PFSK-1 (cell line): ENCODE measurements around the gene DHX15.

Experiments used
- FOXP2 ChIP-seq: optimal IDR thresholded peaks from 2 replicates; pipeline ENCODE3; 2011; ENCODE audit warnings: borderline replicate concordance, control low read depth, inconsistent platforms; ENCODE audit not compliant: insufficient read depth; ENCODE audit errors: extremely low read length, extremely low read depth
- POLR2AphosphoS5 ChIP-seq: IDR thresholded peaks from 2 replicates; pipeline ENCODE4 v1.6.1; 2012; ENCODE audit warnings: low read depth, mild to moderate bottlenecking, control low read depth, low read length, moderate library complexity
- SIN3A ChIP-seq: IDR thresholded peaks from 2 replicates; pipeline ENCODE4 v1.6.1; 2012; ENCODE audit warnings: mild to moderate bottlenecking, low read length, moderate library complexity, borderline replicate concordance; ENCODE audit not compliant: insufficient read depth
- TAF1 ChIP-seq: IDR thresholded peaks from 2 replicates; pipeline ENCODE4 v1.6.1; 2012; ENCODE audit warnings: low read length, control low read depth, borderline replicate concordance; ENCODE audit not compliant: insufficient read depth
- TF ChIP-seq, protein P1 (sequence below), 2 experiments: IDR thresholded peaks; 2 replicates each; pipeline versions ENCODE4 v1.6.1 to v1.8.0; 2011 to 2012; ENCODE audit warnings: low read depth in 2 of 2, low read length in 2 of 2, control low read depth in 1 of 2, inconsistent platforms in 1 of 2, mild to moderate bottlenecking in 1 of 2, moderate library complexity in 1 of 2; ENCODE audit not compliant: insufficient read depth in 1 of 2

The DHX15 gene

GRCh38 chr4:24598025-24598424 is 13.7 kb upstream of the DHX15 start:
- TF ChIP-seq, protein P1, sequence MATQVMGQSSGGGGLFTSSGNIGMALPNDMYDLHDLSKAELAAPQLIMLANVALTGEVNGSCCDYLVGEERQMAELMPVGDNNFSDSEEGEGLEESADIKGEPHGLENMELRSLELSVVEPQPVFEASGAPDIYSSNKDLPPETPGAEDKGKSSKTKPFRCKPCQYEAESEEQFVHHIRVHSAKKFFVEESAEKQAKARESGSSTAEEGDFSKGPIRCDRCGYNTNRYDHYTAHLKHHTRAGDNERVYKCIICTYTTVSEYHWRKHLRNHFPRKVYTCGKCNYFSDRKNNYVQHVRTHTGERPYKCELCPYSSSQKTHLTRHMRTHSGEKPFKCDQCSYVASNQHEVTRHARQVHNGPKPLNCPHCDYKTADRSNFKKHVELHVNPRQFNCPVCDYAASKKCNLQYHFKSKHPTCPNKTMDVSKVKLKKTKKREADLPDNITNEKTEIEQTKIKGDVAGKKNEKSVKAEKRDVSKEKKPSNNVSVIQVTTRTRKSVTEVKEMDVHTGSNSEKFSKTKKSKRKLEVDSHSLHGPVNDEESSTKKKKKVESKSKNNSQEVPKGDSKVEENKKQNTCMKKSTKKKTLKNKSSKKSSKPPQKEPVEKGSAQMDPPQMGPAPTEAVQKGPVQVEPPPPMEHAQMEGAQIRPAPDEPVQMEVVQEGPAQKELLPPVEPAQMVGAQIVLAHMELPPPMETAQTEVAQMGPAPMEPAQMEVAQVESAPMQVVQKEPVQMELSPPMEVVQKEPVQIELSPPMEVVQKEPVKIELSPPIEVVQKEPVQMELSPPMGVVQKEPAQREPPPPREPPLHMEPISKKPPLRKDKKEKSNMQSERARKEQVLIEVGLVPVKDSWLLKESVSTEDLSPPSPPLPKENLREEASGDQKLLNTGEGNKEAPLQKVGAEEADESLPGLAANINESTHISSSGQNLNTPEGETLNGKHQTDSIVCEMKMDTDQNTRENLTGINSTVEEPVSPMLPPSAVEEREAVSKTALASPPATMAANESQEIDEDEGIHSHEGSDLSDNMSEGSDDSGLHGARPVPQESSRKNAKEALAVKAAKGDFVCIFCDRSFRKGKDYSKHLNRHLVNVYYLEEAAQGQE (IDR thresholded peaks at IDR 0.05; ENCODE audit: insufficient read depth in 1 of 2, low read depth in 2 of 2, low read length in 2 of 2): no peak
- no peak for TF ChIP-seq TAF1
- no peak for TF ChIP-seq FOXP2
- no peak for TF ChIP-seq SIN3A
- no peak for TF ChIP-seq POLR2AphosphoS5

GRCh38 chr4:24595659-24596058 is 11.3 kb upstream of the DHX15 start:
- TF ChIP-seq SIN3A: no peak
- no peak for TF ChIP-seq TAF1
- no peak for TF ChIP-seq FOXP2
- no peak for TF ChIP-seq POLR2AphosphoS5
- TF ChIP-seq, protein P1 (IDR thresholded peaks at IDR 0.05; ENCODE audit: insufficient read depth in 1 of 2, low read depth in 2 of 2, low read length in 2 of 2): no peak

- TF ChIP-seq, protein P1 (IDR thresholded peaks at IDR 0.05; ENCODE audit: insufficient read depth in 1 of 2, low read depth in 2 of 2, low read length in 2 of 2): no peak
- TF ChIP-seq POLR2AphosphoS5 (no peak), FOXP2 (no peak)
Measured at GRCh38 chr4:24594887-24595286, 10.5 kb upstream of the DHX15 start.

GRCh38 chr4:24589448-24589847 is 5.1 kb upstream of the DHX15 start:
- TF ChIP-seq TAF1 (no peak), FOXP2 (no peak), SIN3A (no peak), POLR2AphosphoS5 (no peak)
- TF ChIP-seq, protein P1 (IDR thresholded peaks at IDR 0.05; ENCODE audit: insufficient read depth in 1 of 2, low read depth in 2 of 2, low read length in 2 of 2): no peak

- no peak for TF ChIP-seq TAF1
- TF ChIP-seq, protein P1 (IDR thresholded peaks at IDR 0.05; ENCODE audit: insufficient read depth in 1 of 2, low read depth in 2 of 2, low read length in 2 of 2): no peak
Measured at GRCh38 chr4:24588216-24588954, 4.0 kb upstream of the DHX15 start.
